HepG2 (cell line): ENCODE data around the gene WDR59. TPM values are rescaled to one million over a fixed set of nuclear protein-coding genes. Genes with fewer than 3 reads are reported as not detected.
A peak's percentile ranks its signal among the peaks of the same experiment; 100 is the strongest.

Source experiments
- AHDC1 ChIP-seq: sonication (generic); formaldehyde crosslinking; IDR thresholded peaks from 2 replicates; pipeline ENCODE4 v1.5.1; 2020; ENCODE audit warnings: mild to moderate bottlenecking, missing genetic modification reagents, borderline replicate concordance
- DBP ChIP-seq: sonication (generic); formaldehyde crosslinking; IDR thresholded peaks from 2 replicates; pipeline ENCODE4 v1.4.0; 2020; ENCODE audit warnings: missing genetic modification reagents; ENCODE audit errors: not compliant biosample characterization
- FIP1L1 ChIP-seq: fragments of 200-400 bp; formaldehyde crosslinking; IDR thresholded peaks from 2 replicates; pipeline ENCODE4 v1.6.1; 2018; ENCODE audit warnings: low read depth, mild to moderate bottlenecking, low read length, moderate library complexity, borderline replicate concordance; ENCODE audit not compliant: insufficient read depth
- FOXK1 ChIP-seq: sonication (generic); formaldehyde crosslinking; IDR thresholded peaks from 2 replicates; pipeline ENCODE4 v1.4.0; 2020; ENCODE audit warnings: low read depth, missing genetic modification reagents, borderline replicate concordance
- SAP130 ChIP-seq: IDR thresholded peaks from 2 replicates; pipeline ENCODE4 v1.6.1; 2016; ENCODE audit warnings: low read depth
- SIN3B ChIP-seq: fragments of 150-350 bp; IDR thresholded peaks from 2 replicates; pipeline ENCODE4 v1.6.1; 2014; ENCODE audit warnings: low read length
- SOX5 ChIP-seq: IDR thresholded peaks from 2 replicates; pipeline ENCODE4 v1.6.1; 2016; ENCODE audit warnings: borderline replicate concordance
- ZBTB40 ChIP-seq, 2 experiments: fragments of 450-650 bp in 1 of 2; sonication (generic) in 1 of 2; formaldehyde crosslinking in 1 of 2; IDR thresholded peaks; 2 replicates each; pipeline versions ENCODE4 v1.6.1 to v1.8.0; 2016 to 2022; ENCODE audit warnings: antibody characterized with exemption in 1 of 2, mild to moderate bottlenecking in 1 of 2, missing genetic modification reagents in 1 of 2
- ZNF549 ChIP-seq: sonication (generic); formaldehyde crosslinking; IDR thresholded peaks from 2 replicates; pipeline ENCODE4 v1.5.0; 2020; ENCODE audit warnings: missing genetic modification reagents
- ZNF605 ChIP-seq: sonication (generic); formaldehyde crosslinking; IDR thresholded peaks from 2 replicates; pipeline ENCODE4 v1.8.0; 2022; ENCODE audit warnings: mild to moderate bottlenecking, missing genetic modification reagents
- ZNF678 ChIP-seq: sonication (generic); formaldehyde crosslinking; IDR thresholded peaks from 2 replicates; pipeline ENCODE4 v1.4.0; 2020; ENCODE audit warnings: mild to moderate bottlenecking, missing genetic modification reagents
- ZNF788 ChIP-seq: sonication (generic); formaldehyde crosslinking; IDR thresholded peaks from 2 replicates; pipeline ENCODE4 v1.5.0; 2020; ENCODE audit warnings: mild to moderate bottlenecking, missing genetic modification reagents, borderline replicate concordance
- polyA plus RNA-seq, 8 experiments: library from polyadenylated mRNA; depleted of rRNA in 3 of 8; stranded (reverse) in 7 of 8; unstranded in 1 of 8; fragments of >200 nt; fragmentation: Illumina TruSeq in 4 of 8; extraction: Trizol in 4 of 8; gene quantifications; 2 replicates each; pipeline versions ENCODE4 v1.2.1 to v1.2.3, GENCODE V29; 2011 to 2016; ENCODE audit warnings: low read depth in 4 of 8, missing spikeins in 1 of 8, mixed read lengths in 1 of 8; ENCODE audit not compliant: insufficient read depth in 1 of 8
- total RNA-seq, 5 experiments: library from RNA; depleted of rRNA; stranded (reverse); fragments of >200 nt; fragmentation: Illumina TruSeq; extraction: Trizol; gene quantifications; 2 replicates each; pipeline ENCODE4 v1.2.3, GENCODE V29; 2016; ENCODE audit warnings: low read depth in 1 of 5

The WDR59 gene
- total and polyA plus RNA-seq, 2 of the 13 experiments (the other 11 are each of a cell fraction or from before 2014, with no cell fraction given): 65.2 to 306 TPM

GRCh38 chr16:74922150-74923138 lies 62.5 kb downstream of the WDR59 start (continued):
- TF ChIP-seq ZBTB40 (IDR thresholded peaks at IDR 0.05) (no peak), ZBTB40 (CRISPR knock-in tag; IDR thresholded peaks at IDR 0.05) (no peak), SOX5 (no peak), SIN3B (no peak), ZNF678 (CRISPR knock-in tag) (no peak), SAP130 (0 out of 2 replicates have a peak, but pooled peaks have one; percentile 18), FIP1L1 (no peak), ZNF788 (peak; percentile 22; the same call in 1 of the 2 replicates), AHDC1 (CRISPR knock-in tag) (peak; percentile 86; the same call in 1 of the 2 replicates), DBP (no peak), ZNF605 (CRISPR knock-in tag) (no peak), ZNF549 (CRISPR knock-in tag) (no peak), FOXK1 (no peak)
